Activated CD4-positive, alpha-beta T cell treated with anti-CD3 and anti-CD28 coated beads, Interleukin-2, amount 10 ng/mL, durations not matched to agents 7 days and 5 days (primary cell): ENCODE data around the gene GRID1. TPM values are rescaled to one million over a fixed set of nuclear protein-coding genes. Genes with fewer than 3 reads are reported as not detected.

Source experiments
- CTCF ChIA-PET: fragments of 350-600 bp; sonication (Branson Sonifier 250); formaldehyde crosslinking; loops from one replicate; lab custom pipeline; 2021; ENCODE audit warnings: antibody characterized with exemption; lab: Charles Lee
- POLR2A ChIA-PET: fragments of 350-600 bp; sonication (Branson Sonifier 250); formaldehyde crosslinking; loops from one replicate; lab custom pipeline; 2021; ENCODE audit warnings: antibody characterized with exemption; lab: Charles Lee
- DNase-seq: peaks from one replicate; pipeline ENCODE4 v3.0.0-alpha.2; 2020
- H3K27ac Mint-ChIP-seq: one replicate; pipeline ENCODE4 v1.8.0; 2021; ENCODE audit warnings: mild to moderate bottlenecking, moderate library complexity, mixed read lengths
- H3K27me3 Mint-ChIP-seq: one replicate; pipeline ENCODE4 v1.8.0; 2021; ENCODE audit warnings: mixed read lengths
- H3K36me3 Mint-ChIP-seq: one replicate; pipeline ENCODE4 v1.8.0; 2021; ENCODE audit warnings: low read depth, mixed read lengths
- H3K4me1 Mint-ChIP-seq: one replicate; pipeline ENCODE4 v1.8.0; 2021; ENCODE audit warnings: mixed read lengths
- H3K4me3 Mint-ChIP-seq: one replicate; pipeline ENCODE4 v1.8.0; 2021; ENCODE audit warnings: mild to moderate bottlenecking, moderate library complexity, mixed read lengths
- H3K9me3 Mint-ChIP-seq: one replicate; pipeline ENCODE4 v1.8.0; 2021; ENCODE audit warnings: mixed read lengths
- total RNA-seq, 2 experiments: library from RNA; stranded (reverse); gene quantifications; one replicate each; pipeline ENCODE4 v1.2.3, GENCODE V29; 2021

GRID1 gene
- total RNA-seq, 2 experiments from 2014 or later: not detected

GRCh38 chr10:86317949-86318725 lies 48.5 kb downstream of the GRID1 start:
- ChIA-PET POLR2A (no interaction called here), CTCF (interaction anchor here (0.9 kb wide), 1 partner anchor 12 kb away, joined by 3 read pairs; no protein-coding TSS in a partner anchor)
- no peak overlapping the region for H3K4me3 Mint-ChIP-seq
- no peaks in the 10 kb centered on the region for H3K9me3 Mint-ChIP-seq
- peaks cover 4% of the 10 kb centered on the region for H3K27me3 Mint-ChIP-seq
- H3K27ac Mint-ChIP-seq: no peak overlapping the region
- H3K36me3 Mint-ChIP-seq: no peaks in the 10 kb centered on the region
- H3K4me1 Mint-ChIP-seq: no peaks in the 10 kb centered on the region
- DNase-seq: no peak

GRCh38 chr10:86316990-86317389 lies 49.6 kb downstream of the GRID1 start:
- Mint-ChIP-seq H3K27ac (no peak overlapping the region), H3K36me3 (no peaks in the 10 kb centered on the region), H3K4me3 (no peak overlapping the region), H3K9me3 (no peaks in the 10 kb centered on the region), H3K27me3 (peaks cover 3% of the 10 kb centered on the region), H3K4me1 (no peaks in the 10 kb centered on the region)
- DNase-seq: no peak
- ChIA-PET CTCF (interaction anchor here (1.5 kb wide), 1 partner anchor 44 kb away, joined by 3 read pairs; no protein-coding TSS in a partner anchor), POLR2A (no interaction called here)

DNA sequence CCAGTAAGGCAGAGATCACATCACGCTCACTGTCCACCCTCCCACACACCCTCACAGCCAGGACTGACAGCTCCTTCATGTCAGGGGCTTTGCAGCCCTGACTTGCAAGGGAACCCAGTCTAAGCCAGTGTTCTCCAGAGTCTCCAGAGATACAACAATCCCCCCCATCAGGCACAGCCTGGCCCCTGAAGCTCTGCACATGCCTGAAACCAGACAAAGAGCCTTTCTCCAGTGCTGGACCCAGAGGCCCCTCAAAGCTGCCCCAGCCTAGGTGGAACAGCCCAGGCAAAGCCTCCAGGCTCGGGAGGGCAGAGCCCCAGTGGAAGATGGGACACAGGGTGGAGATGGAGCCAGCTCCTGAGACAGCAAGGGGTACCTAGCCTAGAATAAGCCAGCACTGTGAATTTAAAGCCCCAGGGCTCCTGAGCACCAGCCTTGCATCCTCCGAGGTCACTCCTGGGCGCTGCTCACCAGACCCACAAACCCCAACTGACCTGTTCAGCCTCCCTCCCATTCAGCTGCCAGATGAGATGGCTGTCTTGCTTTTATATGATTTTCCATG lies 50.2 kb downstream of the GRID1 start:
- POLR2A ChIA-PET: no interaction called here

GRCh38 chr10:86315549-86315942 lies 51.0 kb downstream of the GRID1 start:
- peaks cover 3% of the 10 kb centered on the region for H3K27me3 Mint-ChIP-seq
- ChIA-PET POLR2A (no interaction called here), CTCF (interaction anchor here (1.3 to 1.5 kb wide), 2 partner anchors 26 to 46 kb away, joined by 3 read pairs; no protein-coding TSS in a partner anchor)
- H3K27ac Mint-ChIP-seq: no peak overlapping the region
- no peaks in the 10 kb centered on the region for H3K9me3 Mint-ChIP-seq
- no peak for DNase-seq
- H3K36me3 Mint-ChIP-seq: no peaks in the 10 kb centered on the region
- H3K4me1 Mint-ChIP-seq: no peaks in the 10 kb centered on the region
- H3K4me3 Mint-ChIP-seq: no peak overlapping the region

More for the DNA sequence above, 50.2 kb downstream of the GRID1 start:
- peaks cover 3% of the 10 kb centered on the region for H3K27me3 Mint-ChIP-seq
- no peak for DNase-seq
- CTCF ChIA-PET: interaction anchor here (1.3 to 1.5 kb wide), 2 partner anchors 27 to 45 kb away, joined by 3 read pairs; no protein-coding TSS in a partner anchor
- H3K36me3 Mint-ChIP-seq: no peaks in the 10 kb centered on the region
- no peak overlapping the region for H3K27ac Mint-ChIP-seq
- H3K9me3 Mint-ChIP-seq: no peaks in the 10 kb centered on the region
- H3K4me1 Mint-ChIP-seq: no peaks in the 10 kb centered on the region
- no peak overlapping the region for H3K4me3 Mint-ChIP-seq

GRCh38 chr10:86314616-86315548 lies 51.7 kb downstream of the GRID1 start:
- DNase-seq: no peak
- no peaks in the 10 kb centered on the region for H3K36me3 Mint-ChIP-seq
- H3K27me3 Mint-ChIP-seq: no peaks in the 10 kb centered on the region
- ChIA-PET POLR2A (no interaction called here), CTCF (interaction anchor here (1.3 kb wide), 1 partner anchor 25 kb away, joined by 3 read pairs; no protein-coding TSS in a partner anchor)
- no peaks in the 10 kb centered on the region for H3K4me1 Mint-ChIP-seq
- H3K9me3 Mint-ChIP-seq: no peaks in the 10 kb centered on the region
- H3K4me3 Mint-ChIP-seq: no peak overlapping the region
- no peak overlapping the region for H3K27ac Mint-ChIP-seq

DNA sequence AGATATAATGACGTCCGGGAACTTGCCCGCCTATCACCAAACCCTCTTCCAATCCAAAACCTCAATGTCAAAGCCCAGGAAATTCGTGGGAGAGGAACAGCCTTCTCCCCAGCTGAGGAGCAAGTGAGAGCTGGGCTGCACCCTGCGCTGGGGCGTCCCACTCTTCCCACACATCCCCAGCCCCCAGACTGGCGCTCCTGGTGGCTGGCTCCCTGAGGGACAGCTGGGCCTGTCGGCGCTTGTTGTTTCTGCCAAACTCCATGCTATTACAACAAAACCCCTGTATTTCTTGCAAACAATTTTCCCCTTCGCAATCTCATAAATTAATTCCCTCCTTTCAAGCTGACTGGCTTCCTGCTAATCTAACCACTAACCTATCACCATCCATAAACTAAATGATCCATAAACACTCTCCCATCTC lies 53.0 kb downstream of the GRID1 start:
- DNase-seq: no peak
- POLR2A ChIA-PET: no interaction called here
- Mint-ChIP-seq H3K4me1 (no peaks in the 10 kb centered on the region), H3K4me3 (no peak overlapping the region), H3K27me3 (no peaks in the 10 kb centered on the region), H3K9me3 (no peaks in the 10 kb centered on the region), H3K36me3 (no peaks in the 10 kb centered on the region), H3K27ac (no peak overlapping the region)
- CTCF ChIA-PET: no interaction called here

DNA sequence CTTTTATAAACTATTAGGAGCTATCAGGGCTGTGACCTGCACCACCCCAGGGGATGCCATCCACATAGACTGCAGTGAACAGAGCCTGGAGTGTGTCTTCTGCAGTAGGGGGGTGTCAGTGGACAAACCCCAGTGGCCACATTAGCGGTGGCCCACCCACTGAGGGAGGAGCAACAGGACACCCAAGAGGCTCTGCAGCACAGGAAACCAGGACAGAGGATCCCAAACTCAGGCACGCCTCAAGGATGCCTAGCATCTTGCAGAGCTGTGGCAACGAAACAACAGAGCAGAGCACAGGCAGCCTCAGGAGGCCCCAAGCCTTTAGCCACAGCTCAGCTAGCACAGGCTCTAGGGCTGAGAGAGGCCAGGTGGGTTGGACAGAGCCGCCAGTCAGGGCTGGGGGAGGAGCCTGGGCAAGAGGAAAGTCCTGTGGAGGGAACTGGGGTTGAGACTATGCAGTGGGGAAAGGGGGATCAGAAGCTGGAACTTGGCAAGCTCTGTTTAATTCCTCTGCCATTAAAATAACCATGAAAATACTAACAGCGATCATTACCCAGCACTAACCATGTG lies 53.8 kb downstream of the GRID1 start:
- ChIA-PET CTCF (no interaction called here), POLR2A (interaction anchor here (0.9 kb wide), 1 partner anchor 96 kb away, joined by 3 read pairs; no protein-coding TSS in a partner anchor)
- Mint-ChIP-seq H3K4me3 (no peak overlapping the region), H3K9me3 (no peaks in the 10 kb centered on the region), H3K27me3 (no peaks in the 10 kb centered on the region), H3K4me1 (no peaks in the 10 kb centered on the region), H3K27ac (no peak overlapping the region), H3K36me3 (no peaks in the 10 kb centered on the region)
- no peak for DNase-seq

GRCh38 chr10:86311906-86312305 lies 54.7 kb downstream of the GRID1 start:
- no peak overlapping the region for H3K27ac Mint-ChIP-seq
- no peak overlapping the region for H3K4me3 Mint-ChIP-seq
- DNase-seq: no peak
- ChIA-PET POLR2A (no interaction called here), CTCF (no interaction called here)
- H3K4me1 Mint-ChIP-seq: no peaks in the 10 kb centered on the region
- H3K36me3 Mint-ChIP-seq: no peaks in the 10 kb centered on the region
- no peaks in the 10 kb centered on the region for H3K9me3 Mint-ChIP-seq
- no peaks in the 10 kb centered on the region for H3K27me3 Mint-ChIP-seq

GRCh38 chr10:86311190-86311589 lies 55.4 kb downstream of the GRID1 start:
- no peaks in the 10 kb centered on the region for H3K9me3 Mint-ChIP-seq
- no peaks in the 10 kb centered on the region for H3K36me3 Mint-ChIP-seq
- no peak overlapping the region for H3K27ac Mint-ChIP-seq

DNA sequence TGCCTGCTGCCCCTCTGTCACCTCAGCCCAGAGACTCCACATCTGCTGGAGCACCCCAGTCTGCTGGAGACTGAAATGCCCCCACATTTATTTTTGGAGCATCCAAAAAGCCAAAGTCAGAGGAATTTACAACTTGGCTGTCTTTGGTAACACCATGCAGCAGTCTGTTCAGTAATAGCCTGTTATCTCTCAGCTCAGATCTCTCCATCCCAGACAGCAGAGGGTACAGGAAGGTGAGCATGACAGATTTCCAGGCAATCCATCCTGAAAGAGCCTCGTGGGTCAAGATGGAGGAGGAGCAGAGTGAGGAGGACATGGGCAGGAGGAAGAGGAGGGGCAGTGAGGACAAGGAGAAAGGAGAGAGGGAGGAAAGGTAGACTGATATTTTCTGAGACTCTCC lies 55.9 kb downstream of the GRID1 start:
- no peak overlapping the region for H3K4me3 Mint-ChIP-seq
- DNase-seq: no peak
- no peak overlapping the region for H3K27ac Mint-ChIP-seq
- no peaks in the 10 kb centered on the region for H3K4me1 Mint-ChIP-seq
- H3K9me3 Mint-ChIP-seq: no peaks in the 10 kb centered on the region
- no peaks in the 10 kb centered on the region for H3K36me3 Mint-ChIP-seq
- CTCF ChIA-PET: no interaction called here
- no peaks in the 10 kb centered on the region for H3K27me3 Mint-ChIP-seq
- POLR2A ChIA-PET: no interaction called here

More at GRCh38 chr10:86311190-86311589, 55.4 kb downstream of the GRID1 start:
- Mint-ChIP-seq H3K27me3 (no peaks in the 10 kb centered on the region), H3K4me1 (no peaks in the 10 kb centered on the region), H3K4me3 (no peak overlapping the region)
- no peak for DNase-seq
- ChIA-PET POLR2A (no interaction called here), CTCF (no interaction called here)

DNA sequence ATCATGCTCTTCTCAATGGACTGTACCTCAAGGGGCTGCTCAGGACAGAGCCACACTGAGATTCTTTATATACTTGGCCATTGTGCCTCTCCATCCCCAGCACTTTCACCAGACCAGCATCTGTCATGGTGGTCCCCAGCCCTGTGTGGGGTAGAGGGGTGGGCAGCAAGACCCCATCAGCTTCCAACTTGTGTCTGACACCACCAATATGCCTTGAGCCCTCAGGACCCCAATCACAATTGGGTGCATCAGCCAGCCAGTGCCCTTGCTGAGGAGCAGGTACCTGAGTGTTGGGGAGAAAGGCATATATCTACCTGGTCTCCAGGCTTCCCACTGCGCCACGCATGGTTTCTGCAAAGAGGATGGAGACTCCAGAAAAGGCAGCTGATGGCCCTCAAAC lies 56.3 kb downstream of the GRID1 start:
- H3K36me3 Mint-ChIP-seq: no peaks in the 10 kb centered on the region
- ChIA-PET CTCF (no interaction called here), POLR2A (no interaction called here)
- no peaks in the 10 kb centered on the region for H3K9me3 Mint-ChIP-seq
- H3K4me1 Mint-ChIP-seq: no peaks in the 10 kb centered on the region
- no peak for DNase-seq
- H3K4me3 Mint-ChIP-seq: no peak overlapping the region
- no peak overlapping the region for H3K27ac Mint-ChIP-seq
- no peaks in the 10 kb centered on the region for H3K27me3 Mint-ChIP-seq

- Mint-ChIP-seq H3K27me3 (no peaks in the 10 kb centered on the region), H3K4me3 (no peak overlapping the region), H3K27ac (no peak overlapping the region), H3K9me3 (no peaks in the 10 kb centered on the region), H3K4me1 (no peaks in the 10 kb centered on the region), H3K36me3 (no peaks in the 10 kb centered on the region)
- no peak for DNase-seq
- POLR2A ChIA-PET: no interaction called here
- CTCF ChIA-PET: no interaction called here
Observed at GRCh38 chr10:86308056-86308455, 58.5 kb downstream of the GRID1 start.
